ENCODE measurements around the gene ANGPTL8. TPM values are rescaled to one million over a fixed set of nuclear protein-coding genes. Genes with fewer than 3 reads are reported as not detected.

ANGPTL8 gene
- total and polyA plus RNA-seq, 9 of the 15 experiments (the other 6 are each of a cell fraction or from before 2014, with no cell fraction given) = not detected

DNA sequence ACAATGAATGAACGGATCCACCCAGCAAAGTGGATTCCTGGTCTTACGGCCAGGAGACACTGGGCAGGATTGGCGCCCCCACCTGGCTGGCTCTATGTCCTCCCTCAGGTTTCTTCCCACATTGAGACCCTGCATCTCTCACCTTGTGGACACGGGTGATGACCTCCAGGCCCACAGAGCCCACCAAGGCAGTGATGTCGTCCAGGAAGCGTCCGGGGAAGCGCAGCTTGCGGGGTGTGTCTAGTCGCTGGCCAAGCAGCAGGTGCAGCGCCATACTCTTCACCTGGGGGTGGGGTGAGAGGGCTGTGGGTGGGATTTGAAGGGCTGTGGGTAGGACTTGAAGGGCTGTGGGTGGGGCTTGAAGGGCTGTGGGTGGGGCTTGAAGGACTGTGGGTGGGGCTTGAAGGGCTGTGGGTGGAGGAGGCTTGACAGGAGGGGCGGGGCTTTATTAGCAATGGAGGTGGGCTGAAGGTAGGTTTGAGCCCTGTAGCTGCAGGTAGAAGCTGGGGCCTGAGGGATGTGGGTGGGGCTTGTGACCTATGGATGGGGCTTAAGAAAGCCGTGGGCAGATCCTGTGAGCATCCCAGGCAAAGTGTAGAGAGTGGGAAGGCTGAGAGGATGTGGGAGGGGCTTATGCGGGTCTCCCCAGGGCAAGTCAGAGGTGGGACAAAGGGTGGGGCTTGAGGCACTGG, 12.1 kb upstream of the ANGPTL8 start (continued):
- TF ChIP-seq YY1 (IDR thresholded peaks at IDR 0.05; ENCODE audit: borderline replicate concordance in 1 of 3, control insufficient read depth in 1 of 3, extremely low read depth in 1 of 3, insufficient read depth in 3 of 3, insufficient read length in 1 of 3, insufficient replicate concordance in 2 of 3, low read depth in 1 of 3, low read length in 2 of 3) (peak in 1 of 3 experiments; percentile 11), FUS (optimal IDR thresholded peaks at IDR 0.05; ENCODE audit: low read depth, low read length) (no peak), PHB (CRISPR knock-in tag; IDR thresholded peaks at IDR 0.05) (no peak), SRSF7 (optimal IDR thresholded peaks at IDR 0.05; ENCODE audit: low read depth, low read length) (no peak), TFAP4 (CRISPR knock-in tag; IDR thresholded peaks at IDR 0.05; ENCODE audit: borderline replicate concordance) (peak; percentile 21; the same call in 1 of the 2 replicates), MYBL2 (IDR thresholded peaks at IDR 0.05; ENCODE audit: low read depth) (no peak), MYBL2 (CRISPR knock-in tag; IDR thresholded peaks at IDR 0.05; ENCODE audit: borderline replicate concordance) (no peak), NFIC (IDR thresholded peaks at IDR 0.05) (0 out of 2 replicates have a peak, but pooled peaks have one; percentile 4), ZNF41 (CRISPR knock-in tag; conservative IDR thresholded peaks at IDR 0.05) (no peak), PTBP1 (IDR thresholded peaks at IDR 0.05; ENCODE audit: low read depth, low read length) (0 out of 2 replicates have a peak, but pooled peaks have one; percentile 7), HNRNPH1 (optimal IDR thresholded peaks at IDR 0.05; ENCODE audit: low read depth, low read length) (no peak), ZHX1 (conservative IDR thresholded peaks at IDR 0.05; ENCODE audit: low read length) (no peak), CHD4 (IDR thresholded peaks at IDR 0.05; ENCODE audit: insufficient read depth, insufficient replicate concordance, low read depth, low read length, poor library complexity, severe bottlenecking) (no peak), CCNT2 (IDR thresholded peaks at IDR 0.05; ENCODE audit: borderline replicate concordance, extremely low read depth, insufficient read length, low read depth, low read length) (no peak), ELF2 (CRISPR knock-in tag; IDR thresholded peaks at IDR 0.05) (no peak), POLR2H (tag; IDR thresholded peaks at IDR 0.05; ENCODE audit: low read depth) (no peak), NKRF (IDR thresholded peaks at IDR 0.05; ENCODE audit: borderline replicate concordance) (0 out of 2 replicates have a peak, but pooled peaks have one; percentile 3), RAD51 (IDR thresholded peaks at IDR 0.05; ENCODE audit: borderline replicate concordance, low read depth) (no peak)
- TF ChIP-seq, protein P1, sequence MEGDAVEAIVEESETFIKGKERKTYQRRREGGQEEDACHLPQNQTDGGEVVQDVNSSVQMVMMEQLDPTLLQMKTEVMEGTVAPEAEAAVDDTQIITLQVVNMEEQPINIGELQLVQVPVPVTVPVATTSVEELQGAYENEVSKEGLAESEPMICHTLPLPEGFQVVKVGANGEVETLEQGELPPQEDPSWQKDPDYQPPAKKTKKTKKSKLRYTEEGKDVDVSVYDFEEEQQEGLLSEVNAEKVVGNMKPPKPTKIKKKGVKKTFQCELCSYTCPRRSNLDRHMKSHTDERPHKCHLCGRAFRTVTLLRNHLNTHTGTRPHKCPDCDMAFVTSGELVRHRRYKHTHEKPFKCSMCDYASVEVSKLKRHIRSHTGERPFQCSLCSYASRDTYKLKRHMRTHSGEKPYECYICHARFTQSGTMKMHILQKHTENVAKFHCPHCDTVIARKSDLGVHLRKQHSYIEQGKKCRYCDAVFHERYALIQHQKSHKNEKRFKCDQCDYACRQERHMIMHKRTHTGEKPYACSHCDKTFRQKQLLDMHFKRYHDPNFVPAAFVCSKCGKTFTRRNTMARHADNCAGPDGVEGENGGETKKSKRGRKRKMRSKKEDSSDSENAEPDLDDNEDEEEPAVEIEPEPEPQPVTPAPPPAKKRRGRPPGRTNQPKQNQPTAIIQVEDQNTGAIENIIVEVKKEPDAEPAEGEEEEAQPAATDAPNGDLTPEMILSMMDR (IDR thresholded peaks at IDR 0.05 in 2 of 3, conservative IDR thresholded peaks at IDR 0.05 in 1 of 3; ENCODE audit: insufficient read depth in 2 of 3, low read depth in 1 of 3, low read length in 3 of 3) = peak; percentile 53 to 82 (median 66)

Data from K562 (cell line).